ENCODE results near the gene TNFRSF12A.

DNA sequence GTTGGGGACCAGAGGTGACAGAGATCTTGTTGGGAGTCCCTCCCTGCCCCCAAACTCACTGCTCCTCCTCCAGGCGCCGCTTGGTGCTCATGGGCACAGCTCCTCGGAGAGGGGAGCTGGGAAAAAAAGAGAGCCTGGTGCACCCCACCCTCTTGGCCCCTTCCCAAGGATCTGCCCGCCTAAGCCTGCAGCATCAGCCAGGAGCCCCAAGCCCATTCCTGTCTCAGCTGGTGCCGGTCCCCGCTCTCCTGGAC lies 3.2 kb downstream of the TNFRSF12A start:
- TF ChIP-seq, protein P1, sequence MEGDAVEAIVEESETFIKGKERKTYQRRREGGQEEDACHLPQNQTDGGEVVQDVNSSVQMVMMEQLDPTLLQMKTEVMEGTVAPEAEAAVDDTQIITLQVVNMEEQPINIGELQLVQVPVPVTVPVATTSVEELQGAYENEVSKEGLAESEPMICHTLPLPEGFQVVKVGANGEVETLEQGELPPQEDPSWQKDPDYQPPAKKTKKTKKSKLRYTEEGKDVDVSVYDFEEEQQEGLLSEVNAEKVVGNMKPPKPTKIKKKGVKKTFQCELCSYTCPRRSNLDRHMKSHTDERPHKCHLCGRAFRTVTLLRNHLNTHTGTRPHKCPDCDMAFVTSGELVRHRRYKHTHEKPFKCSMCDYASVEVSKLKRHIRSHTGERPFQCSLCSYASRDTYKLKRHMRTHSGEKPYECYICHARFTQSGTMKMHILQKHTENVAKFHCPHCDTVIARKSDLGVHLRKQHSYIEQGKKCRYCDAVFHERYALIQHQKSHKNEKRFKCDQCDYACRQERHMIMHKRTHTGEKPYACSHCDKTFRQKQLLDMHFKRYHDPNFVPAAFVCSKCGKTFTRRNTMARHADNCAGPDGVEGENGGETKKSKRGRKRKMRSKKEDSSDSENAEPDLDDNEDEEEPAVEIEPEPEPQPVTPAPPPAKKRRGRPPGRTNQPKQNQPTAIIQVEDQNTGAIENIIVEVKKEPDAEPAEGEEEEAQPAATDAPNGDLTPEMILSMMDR (IDR thresholded peaks at IDR 0.05), result no peak
- TF ChIP-seq POLR2A (IDR thresholded peaks at IDR 0.05), result no peak
